HEK293 (cell line): ENCODE measurements around the gene GIMAP6.

Source experiments
- GLI4 ChIP-seq: fragments of 450-650 bp; formaldehyde crosslinking; IDR thresholded peaks from 2 replicates; pipeline ENCODE4 v1.5.1; 2016; ENCODE audit warnings: missing biosample characterization, missing genetic modification characterization
- TRIM28 ChIP-seq: IDR thresholded peaks from 2 replicates; pipeline ENCODE4 v1.6.1; 2011; ENCODE audit warnings: low read length, control low read depth, borderline replicate concordance
- YY1 ChIP-seq: fragments of 450-650 bp; formaldehyde crosslinking; IDR thresholded peaks from 2 replicates; pipeline ENCODE4 v1.5.1; 2018; ENCODE audit warnings: missing biosample characterization, missing genetic modification characterization
- ZNF140 ChIP-seq: fragments of 450-650 bp; formaldehyde crosslinking; IDR thresholded peaks from 2 replicates; pipeline ENCODE4 v1.5.1; 2016; ENCODE audit warnings: missing biosample characterization, missing genetic modification characterization
- ZNF24 ChIP-seq: fragments of 450-650 bp; formaldehyde crosslinking; IDR thresholded peaks from 2 replicates; pipeline ENCODE4 v1.5.1; 2016; ENCODE audit warnings: missing biosample characterization, missing genetic modification characterization
- ZNF274 ChIP-seq, 2 experiments: fragments of 200-500 bp in 1 of 2; fragments of 450-650 bp in 1 of 2; sonication (Bioruptor generic) in 1 of 2; formaldehyde crosslinking in 1 of 2; IDR thresholded peaks; 2 replicates each; pipeline versions ENCODE4 v1.5.1 to v1.6.1; 2014 to 2016; ENCODE audit warnings: borderline replicate concordance in 1 of 2, inconsistent platforms in 1 of 2, low read length in 1 of 2, missing biosample characterization in 1 of 2, missing genetic modification characterization in 1 of 2
- ZNF555 ChIP-seq: fragments of 450-650 bp; formaldehyde crosslinking; conservative IDR thresholded peaks from 2 replicates; pipeline ENCODE4 v1.5.1; 2017; ENCODE audit warnings: missing biosample characterization, mild to moderate bottlenecking, missing genetic modification characterization, inconsistent platforms
- ZNF629 ChIP-seq: fragments of 450-650 bp; formaldehyde crosslinking; IDR thresholded peaks from 2 replicates; pipeline ENCODE4 v1.5.1; 2017; ENCODE audit warnings: missing biosample characterization, missing genetic modification characterization
- TF ChIP-seq, protein P1 (sequence below): fragments of 450-650 bp; formaldehyde crosslinking; IDR thresholded peaks from 2 replicates; pipeline ENCODE4 v1.5.1; 2016; ENCODE audit warnings: missing biosample characterization, missing genetic modification characterization
- TF ChIP-seq, protein P2 (sequence below): fragments of 450-650 bp; formaldehyde crosslinking; IDR thresholded peaks from 2 replicates; pipeline ENCODE4 v1.5.1; 2016; ENCODE audit warnings: missing biosample characterization, missing genetic modification characterization
- TF ChIP-seq, protein P3 (sequence below): fragments of 450-650 bp; formaldehyde crosslinking; IDR thresholded peaks from 2 replicates; pipeline ENCODE4 v1.5.1; 2016; ENCODE audit warnings: missing biosample characterization, missing genetic modification characterization
- TF ChIP-seq, protein P4 (sequence below): fragments of 450-650 bp; formaldehyde crosslinking; IDR thresholded peaks from 2 replicates; pipeline ENCODE4 v1.5.1; 2016; ENCODE audit warnings: missing biosample characterization, missing genetic modification characterization
- TF ChIP-seq, protein P5 (sequence below): fragments of 450-650 bp; formaldehyde crosslinking; IDR thresholded peaks from 2 replicates; pipeline ENCODE4 v1.5.1; 2016; ENCODE audit warnings: missing biosample characterization, missing genetic modification characterization

DNA sequence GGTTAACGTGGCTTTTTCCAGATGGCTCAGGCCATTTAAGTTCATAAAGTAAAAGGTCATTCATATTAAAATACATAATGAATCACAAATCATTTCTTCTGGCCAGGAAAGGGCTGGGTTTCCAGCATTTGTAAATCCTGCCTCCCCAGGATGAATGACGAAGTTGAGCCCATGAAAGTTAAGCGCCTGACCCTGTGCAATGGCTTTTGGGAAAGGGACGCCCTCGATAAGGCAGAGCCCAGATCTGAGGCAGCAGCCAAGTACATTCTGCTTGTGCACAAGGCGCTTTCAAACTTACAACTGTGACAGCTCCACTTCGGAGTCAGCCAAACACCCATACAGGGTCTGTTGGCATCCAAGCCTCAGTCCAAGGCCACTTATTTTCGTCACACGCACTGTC, 2.8 kb downstream of the GIMAP6 start:
- TF ChIP-seq, protein P1, sequence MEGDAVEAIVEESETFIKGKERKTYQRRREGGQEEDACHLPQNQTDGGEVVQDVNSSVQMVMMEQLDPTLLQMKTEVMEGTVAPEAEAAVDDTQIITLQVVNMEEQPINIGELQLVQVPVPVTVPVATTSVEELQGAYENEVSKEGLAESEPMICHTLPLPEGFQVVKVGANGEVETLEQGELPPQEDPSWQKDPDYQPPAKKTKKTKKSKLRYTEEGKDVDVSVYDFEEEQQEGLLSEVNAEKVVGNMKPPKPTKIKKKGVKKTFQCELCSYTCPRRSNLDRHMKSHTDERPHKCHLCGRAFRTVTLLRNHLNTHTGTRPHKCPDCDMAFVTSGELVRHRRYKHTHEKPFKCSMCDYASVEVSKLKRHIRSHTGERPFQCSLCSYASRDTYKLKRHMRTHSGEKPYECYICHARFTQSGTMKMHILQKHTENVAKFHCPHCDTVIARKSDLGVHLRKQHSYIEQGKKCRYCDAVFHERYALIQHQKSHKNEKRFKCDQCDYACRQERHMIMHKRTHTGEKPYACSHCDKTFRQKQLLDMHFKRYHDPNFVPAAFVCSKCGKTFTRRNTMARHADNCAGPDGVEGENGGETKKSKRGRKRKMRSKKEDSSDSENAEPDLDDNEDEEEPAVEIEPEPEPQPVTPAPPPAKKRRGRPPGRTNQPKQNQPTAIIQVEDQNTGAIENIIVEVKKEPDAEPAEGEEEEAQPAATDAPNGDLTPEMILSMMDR = no peak
- TF ChIP-seq ZNF629 (tag by site-specific recombination) (no peak), ZNF555 (no peak), GLI4 (tag by site-specific recombination) (no peak), TRIM28 (no peak), YY1 (tag by site-specific recombination) (no peak), ZNF274 (IDR thresholded peaks at IDR 0.05; ENCODE audit: low read length) (no peak), ZNF274 (tag by site-specific recombination; IDR thresholded peaks at IDR 0.05; ENCODE audit: borderline replicate concordance) (no peak), ZNF24 (tag by site-specific recombination) (no peak), ZNF140 (tag by site-specific recombination) (no peak)
- TF ChIP-seq, protein P2, sequence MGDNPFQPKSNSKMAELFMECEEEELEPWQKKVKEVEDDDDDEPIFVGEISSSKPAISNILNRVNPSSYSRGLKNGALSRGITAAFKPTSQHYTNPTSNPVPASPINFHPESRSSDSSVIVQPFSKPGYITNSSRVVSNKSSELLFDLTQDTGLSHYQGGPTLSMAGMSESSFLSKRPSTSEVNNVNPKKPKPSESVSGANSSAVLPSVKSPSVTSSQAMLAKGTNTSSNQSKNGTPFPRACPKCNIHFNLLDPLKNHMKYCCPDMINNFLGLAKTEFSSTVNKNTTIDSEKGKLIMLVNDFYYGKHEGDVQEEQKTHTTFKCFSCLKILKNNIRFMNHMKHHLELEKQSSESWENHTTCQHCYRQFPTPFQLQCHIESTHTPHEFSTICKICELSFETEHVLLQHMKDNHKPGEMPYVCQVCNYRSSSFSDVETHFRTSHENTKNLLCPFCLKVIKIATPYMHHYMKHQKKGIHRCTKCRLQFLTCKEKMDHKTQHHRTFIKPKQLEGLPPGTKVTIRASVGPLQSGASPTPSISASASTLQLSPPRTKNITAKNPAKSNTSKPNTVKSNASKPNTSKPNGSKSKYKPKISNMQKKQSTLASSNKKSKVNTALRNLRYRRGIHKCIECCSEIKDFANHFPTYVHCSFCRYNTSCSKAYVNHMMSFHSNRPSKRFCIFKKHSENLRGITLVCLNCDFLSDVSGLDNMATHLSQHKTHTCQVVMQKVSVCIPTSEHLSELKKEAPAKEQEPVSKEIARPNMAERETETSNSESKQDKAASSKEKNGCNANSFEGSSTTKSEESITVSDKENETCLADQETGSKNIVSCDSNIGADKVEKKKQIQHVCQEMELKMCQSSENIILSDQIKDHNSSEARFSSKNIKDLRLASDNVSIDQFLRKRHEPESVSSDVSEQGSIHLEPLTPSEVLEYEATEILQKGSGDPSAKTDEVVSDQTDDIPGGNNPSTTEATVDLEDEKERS = no peak
- TF ChIP-seq, protein P3, sequence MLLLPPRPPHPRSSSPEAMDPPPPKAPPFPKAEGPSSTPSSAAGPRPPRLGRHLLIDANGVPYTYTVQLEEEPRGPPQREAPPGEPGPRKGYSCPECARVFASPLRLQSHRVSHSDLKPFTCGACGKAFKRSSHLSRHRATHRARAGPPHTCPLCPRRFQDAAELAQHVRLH = no peak
- TF ChIP-seq, protein P4, sequence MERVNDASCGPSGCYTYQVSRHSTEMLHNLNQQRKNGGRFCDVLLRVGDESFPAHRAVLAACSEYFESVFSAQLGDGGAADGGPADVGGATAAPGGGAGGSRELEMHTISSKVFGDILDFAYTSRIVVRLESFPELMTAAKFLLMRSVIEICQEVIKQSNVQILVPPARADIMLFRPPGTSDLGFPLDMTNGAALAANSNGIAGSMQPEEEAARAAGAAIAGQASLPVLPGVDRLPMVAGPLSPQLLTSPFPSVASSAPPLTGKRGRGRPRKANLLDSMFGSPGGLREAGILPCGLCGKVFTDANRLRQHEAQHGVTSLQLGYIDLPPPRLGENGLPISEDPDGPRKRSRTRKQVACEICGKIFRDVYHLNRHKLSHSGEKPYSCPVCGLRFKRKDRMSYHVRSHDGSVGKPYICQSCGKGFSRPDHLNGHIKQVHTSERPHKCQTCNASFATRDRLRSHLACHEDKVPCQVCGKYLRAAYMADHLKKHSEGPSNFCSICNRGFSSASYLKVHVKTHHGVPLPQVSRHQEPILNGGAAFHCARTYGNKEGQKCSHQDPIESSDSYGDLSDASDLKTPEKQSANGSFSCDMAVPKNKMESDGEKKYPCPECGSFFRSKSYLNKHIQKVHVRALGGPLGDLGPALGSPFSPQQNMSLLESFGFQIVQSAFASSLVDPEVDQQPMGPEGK (tag by site-specific recombination) = no peak
- TF ChIP-seq, protein P5, sequence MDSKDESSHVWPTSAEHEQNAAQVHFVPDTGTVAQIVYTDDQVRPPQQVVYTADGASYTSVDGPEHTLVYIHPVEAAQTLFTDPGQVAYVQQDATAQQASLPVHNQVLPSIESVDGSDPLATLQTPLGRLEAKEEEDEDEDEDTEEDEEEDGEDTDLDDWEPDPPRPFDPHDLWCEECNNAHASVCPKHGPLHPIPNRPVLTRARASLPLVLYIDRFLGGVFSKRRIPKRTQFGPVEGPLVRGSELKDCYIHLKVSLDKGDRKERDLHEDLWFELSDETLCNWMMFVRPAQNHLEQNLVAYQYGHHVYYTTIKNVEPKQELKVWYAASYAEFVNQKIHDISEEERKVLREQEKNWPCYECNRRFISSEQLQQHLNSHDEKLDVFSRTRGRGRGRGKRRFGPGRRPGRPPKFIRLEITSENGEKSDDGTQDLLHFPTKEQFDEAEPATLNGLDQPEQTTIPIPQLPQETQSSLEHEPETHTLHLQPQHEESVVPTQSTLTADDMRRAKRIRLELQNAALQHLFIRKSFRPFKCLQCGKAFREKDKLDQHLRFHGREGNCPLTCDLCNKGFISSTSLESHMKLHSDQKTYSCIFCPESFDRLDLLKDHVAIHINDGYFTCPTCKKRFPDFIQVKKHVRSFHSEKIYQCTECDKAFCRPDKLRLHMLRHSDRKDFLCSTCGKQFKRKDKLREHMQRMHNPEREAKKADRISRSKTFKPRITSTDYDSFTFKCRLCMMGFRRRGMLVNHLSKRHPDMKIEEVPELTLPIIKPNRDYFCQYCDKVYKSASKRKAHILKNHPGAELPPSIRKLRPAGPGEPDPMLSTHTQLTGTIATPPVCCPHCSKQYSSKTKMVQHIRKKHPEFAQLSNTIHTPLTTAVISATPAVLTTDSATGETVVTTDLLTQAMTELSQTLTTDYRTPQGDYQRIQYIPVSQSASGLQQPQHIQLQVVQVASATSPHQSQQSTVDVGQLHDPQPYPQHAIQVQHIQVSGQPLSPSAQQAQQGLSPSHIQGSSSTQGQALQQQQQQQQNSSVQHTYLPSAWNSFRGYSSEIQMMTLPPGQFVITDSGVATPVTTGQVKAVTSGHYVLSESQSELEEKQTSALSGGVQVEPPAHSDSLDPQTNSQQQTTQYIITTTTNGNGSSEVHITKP (tag by site-specific recombination) = no peak
